PC-9 (cell line): ENCODE measurements around the gene LOXL1. TPM values are rescaled to one million over a fixed set of nuclear protein-coding genes. Genes with fewer than 3 reads are reported as not detected.

Source experiments
- BruUV-seq: library from RNA; stranded (reverse); fragments of 400-500 nt; replicated peaks from 2 replicates; lab custom pipeline; 2021; lab: Mats Ljungman, UMichigan
- CTCF ChIA-PET: fragments of 300-600 bp; sonication (Branson Sonifier 250); formaldehyde crosslinking; loops from one replicate; lab custom pipeline; 2022; ENCODE audit warnings: antibody characterized with exemption; lab: Charles Lee
- POLR2A ChIA-PET: fragments of 300-600 bp; sonication (Branson Sonifier 250); formaldehyde crosslinking; loops from one replicate; lab custom pipeline; 2022; ENCODE audit warnings: antibody characterized with exemption; ENCODE audit not compliant: unreplicated experiment; lab: Charles Lee
- DNase-seq, 2 experiments: peaks; one replicate each; pipeline versions ENCODE4 v3.0.0 to v3.0.0-alpha.2; 2015 to 2022; ENCODE audit warnings: mixed read lengths in 1 of 2
- H2AFZ ChIP-seq: fragments of 200-600 bp; sonication (generic); 2 replicates; pipeline ENCODE4 v1.8.1; 2017; ENCODE audit warnings: antibody characterized with exemption
- H3F3A ChIP-seq: fragments of 200-600 bp; sonication (generic); 2 replicates; pipeline ENCODE4 v1.8.1; 2017; ENCODE audit warnings: antibody characterized with exemption, mild to moderate bottlenecking, low read depth; ENCODE audit not compliant: insufficient read depth
- H3K27ac ChIP-seq: fragments of 200-600 bp; sonication (generic); 2 replicates; pipeline ENCODE4 v1.6.1; 2016; ENCODE audit warnings: mixed run types
- H3K27me3 ChIP-seq: fragments of 200-600 bp; sonication (generic); 2 replicates; pipeline ENCODE4 v1.6.1; 2016; ENCODE audit warnings: low read depth, mixed run types; ENCODE audit not compliant: insufficient read depth
- H3K36me3 ChIP-seq: fragments of 200-600 bp; sonication (generic); 2 replicates; pipeline ENCODE4 v1.6.1; 2016; ENCODE audit warnings: low read depth, mixed run types
- H3K4me1 ChIP-seq: fragments of 200-600 bp; sonication (generic); replicated peaks from 2 replicates; pipeline ENCODE4 v1.6.1; 2016; ENCODE audit warnings: mixed run types; ENCODE audit not compliant: insufficient read depth
- H3K4me2 ChIP-seq: fragments of 200-600 bp; sonication (generic); 2 replicates; pipeline ENCODE4 v1.6.1; 2017; ENCODE audit warnings: mixed run types
- H3K4me3 ChIP-seq: fragments of 200-600 bp; sonication (generic); 2 replicates; pipeline ENCODE4 v1.6.1; 2016; ENCODE audit warnings: mixed run types
- H3K79me2 ChIP-seq: fragments of 200-600 bp; sonication (generic); 2 replicates; pipeline ENCODE4 v1.6.1; 2017; ENCODE audit warnings: low read depth, mixed run types
- H3K9me2 ChIP-seq: fragments of 200-600 bp; sonication (generic); 2 replicates; pipeline ENCODE4 v1.8.1; 2017; ENCODE audit warnings: mild to moderate bottlenecking; ENCODE audit not compliant: insufficient read depth
- H3K9me3 ChIP-seq: fragments of 200-600 bp; sonication (generic); 2 replicates; pipeline ENCODE4 v1.8.1; 2016; ENCODE audit warnings: low read depth; ENCODE audit not compliant: insufficient read depth
- H4K20me1 ChIP-seq: fragments of 200-600 bp; sonication (generic); 2 replicates; pipeline ENCODE4 v1.8.1; 2017; ENCODE audit not compliant: insufficient read depth
- CTCF ChIP-seq: fragments of 200-600 bp; sonication (generic); conservative IDR thresholded peaks from 2 replicates; pipeline ENCODE4 v1.6.1; 2017; ENCODE audit warnings: mixed run types, antibody characterized with exemption, mild to moderate bottlenecking, moderate library complexity
- EZH2 ChIP-seq: fragments of 200-600 bp; sonication (generic); IDR thresholded peaks from 2 replicates; pipeline ENCODE4 v1.8.0; 2017; ENCODE audit warnings: antibody characterized with exemption, low read depth
- intact Hi-C: fragments of 100-400 bp; cut with micrococcal nuclease; formaldehyde crosslinking; loops from one replicate; pipeline ENCODE4 v1.10.0; 2022; ENCODE audit not compliant: unreplicated experiment
- total RNA-seq: library from RNA; stranded (reverse); gene quantifications from 2 replicates; pipeline ENCODE4 v1.2.3, GENCODE V29; 2021

The LOXL1 gene
- total RNA-seq, 1 experiment from 2014 or later, result 50.7 TPM

GRCh38 chr15:73921254-73921925 lies 4.9 kb upstream of the LOXL1 start:
- no peaks in the 10 kb centered on the region for H4K20me1 ChIP-seq
- H3K9me3 ChIP-seq, result peaks cover 2% of the 10 kb centered on the region
- BruUV-seq, result no TSS peak
- no peak overlapping the region for H3K4me2 ChIP-seq
- 0 out of 2 replicates have a peak, but pooled peaks cover 4% of the 10 kb centered on the region for H3K36me3 ChIP-seq
- intact Hi-C loops, result no loop called here
- H3K4me1 ChIP-seq, result peaks cover 34% of the 10 kb centered on the region
- no peak for DNase-seq
- peaks cover 31% of the 10 kb centered on the region for H3F3A ChIP-seq
- no peaks in the 10 kb centered on the region for H3K79me2 ChIP-seq
- no peaks in the 10 kb centered on the region for H3K27me3 ChIP-seq
- H3K9me2 ChIP-seq, result no peaks in the 10 kb centered on the region
- H3K27ac ChIP-seq, result no peak overlapping the region
- ChIA-PET POLR2A (no interaction called here), CTCF (interaction anchor here (0.5 to 0.7 kb wide), 2 partner anchors 1734 to 1912 kb away, joined by 3 to 14 read pairs; no protein-coding TSS in a partner anchor)
- H2AFZ ChIP-seq, result no peak overlapping the region
- no peak overlapping the region for H3K4me3 ChIP-seq
- TF ChIP-seq CTCF (no peak), EZH2 (no peak)

- no TSS peak for BruUV-seq
- ChIA-PET POLR2A (no interaction called here), CTCF (interaction anchor here (0.5 to 0.7 kb wide), 2 partner anchors 1735 to 1911 kb away, joined by 3 to 14 read pairs; no protein-coding TSS in a partner anchor)
- TF ChIP-seq CTCF (no peak), EZH2 (no peak)
- Histone ChIP-seq H2AFZ (no peak overlapping the region), H3F3A (peaks cover 34% of the 10 kb centered on the region), H3K4me2 (no peak overlapping the region), H3K9me2 (no peaks in the 10 kb centered on the region), H3K9me3 (no peaks in the 10 kb centered on the region), H3K27me3 (no peaks in the 10 kb centered on the region), H3K79me2 (no peaks in the 10 kb centered on the region), H3K27ac (no peak overlapping the region), H4K20me1 (no peaks in the 10 kb centered on the region), H3K36me3 (0 out of 2 replicates have a peak, but pooled peaks cover 3% of the 10 kb centered on the region), H3K4me1 (peaks cover 34% of the 10 kb centered on the region), H3K4me3 (no peak overlapping the region)
- no peak for DNase-seq
- intact Hi-C loops, result no loop called here
These were observed 3.8 kb upstream of the LOXL1 start for GRCh38 chr15:73922186-73923151.

- intact Hi-C loops, result no loop called here
- Histone ChIP-seq H3K4me2 (0 out of 2 replicates have a peak overlapping the region, but pooled peaks have one; percentile 85), H3K79me2 (peaks cover 4% of the 10 kb centered on the region), H3K27ac (no peak overlapping the region), H3K9me3 (no peaks in the 10 kb centered on the region), H3K27me3 (no peaks in the 10 kb centered on the region), H4K20me1 (no peaks in the 10 kb centered on the region), H3F3A (peaks cover 34% of the 10 kb centered on the region), H3K36me3 (no peaks in the 10 kb centered on the region), H3K4me3 (no peak overlapping the region), H3K9me2 (no peaks in the 10 kb centered on the region), H2AFZ (no peak overlapping the region), H3K4me1 (peaks cover 34% of the 10 kb centered on the region)
- BruUV-seq, result no TSS peak
- no peak for DNase-seq
- ChIA-PET CTCF (no interaction called here), POLR2A (no interaction called here)
- TF ChIP-seq CTCF, result no peak
- TF ChIP-seq EZH2, result no peak
These were observed 3.1 kb upstream of the LOXL1 start for GRCh38 chr15:73923156-73923487.
